HCEC 1CT (cell line): Measurements from ENCODE around the gene ITLN1.
"Not testable (repeated sequence)": the region's sequence is repeated elsewhere in the genome, so short reads cannot be mapped to it uniquely, and the experiment has no call there.

ENCODE experiments used
- DNase-seq: peaks from one replicate; pipeline ENCODE4 v3.0.0-alpha.2; 2017

Gene ITLN1

DNA sequence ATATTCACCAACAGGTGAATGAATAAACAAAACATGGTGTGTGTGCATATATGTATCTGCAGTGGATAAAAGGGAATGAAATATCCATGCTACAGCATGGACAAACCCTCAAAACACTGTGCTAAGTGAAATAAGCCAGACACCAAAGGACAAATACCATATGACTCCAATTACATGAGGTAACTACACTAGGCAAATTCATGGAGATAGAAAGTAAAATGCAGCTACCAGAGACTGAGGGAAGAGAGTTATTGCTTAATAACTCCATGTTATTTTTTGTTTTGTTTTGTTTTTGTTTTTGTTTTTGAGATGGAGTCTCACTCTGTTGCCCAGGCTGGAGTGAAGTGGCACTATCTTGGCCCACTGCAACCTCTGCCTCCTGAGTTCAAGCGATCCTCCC is 2.4 kb downstream of the ITLN1 start:
- DNase-seq, result no peak

DNA sequence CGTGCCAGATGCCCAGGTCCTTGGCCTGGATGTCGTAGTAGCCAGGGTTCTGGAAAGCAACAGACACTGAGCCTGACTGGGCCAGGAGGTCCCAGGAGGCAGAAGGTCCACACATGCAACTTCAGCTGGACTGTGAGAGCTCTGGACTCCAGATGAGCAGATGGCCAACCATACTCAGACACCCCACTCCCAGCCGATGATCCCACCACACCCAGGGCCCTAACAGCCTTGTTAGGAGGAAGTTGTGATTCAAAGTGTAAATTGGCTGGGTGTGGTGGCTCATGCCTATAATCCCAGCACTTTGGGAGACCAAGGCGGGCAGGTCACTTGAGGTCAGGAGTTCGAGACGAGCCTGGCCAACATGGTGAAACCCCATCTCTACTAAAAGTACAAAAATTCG is 3.7 kb downstream of the ITLN1 start:
- DNase-seq, result not testable (repeated sequence)

DNA sequence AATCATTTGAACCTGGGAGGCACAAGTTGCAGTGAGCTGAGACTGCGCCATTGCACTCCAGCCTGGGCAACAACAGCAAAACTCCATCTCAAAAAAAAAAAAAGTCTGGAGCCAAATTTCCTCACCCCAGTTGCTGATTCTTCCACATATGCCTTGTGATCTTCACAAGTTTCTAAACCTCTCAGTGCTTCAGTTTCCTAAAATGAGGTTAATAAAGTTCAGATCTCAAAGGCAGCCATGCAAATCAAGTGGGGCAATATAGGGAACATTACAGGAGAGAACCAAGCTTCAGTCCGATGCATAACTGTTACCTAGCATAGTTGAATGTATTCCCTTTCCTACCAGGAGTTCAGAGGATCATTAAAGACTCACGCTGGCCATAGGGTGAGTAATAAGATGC is 4.8 kb downstream of the ITLN1 start:
- DNase-seq, result no peak

DNA sequence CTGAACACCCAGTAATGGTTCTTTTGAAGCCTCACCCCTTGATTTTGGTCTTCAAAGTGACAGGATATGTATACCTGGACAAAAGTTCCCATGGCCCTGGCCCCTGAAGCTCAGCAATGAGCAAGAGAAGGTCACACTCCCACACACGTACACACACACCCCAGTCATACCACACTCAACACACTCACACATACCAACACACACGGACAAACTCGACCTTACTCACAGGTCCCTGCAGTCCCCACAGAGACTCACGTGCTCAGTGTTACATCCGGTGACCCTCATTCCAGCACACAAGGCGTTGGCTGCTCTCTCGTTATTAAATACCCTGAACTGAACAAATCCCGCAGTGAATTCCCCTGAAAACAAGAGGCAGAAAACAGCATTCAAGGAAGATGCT is 5.9 kb downstream of the ITLN1 start:
- DNase-seq, result no peak

DNA sequence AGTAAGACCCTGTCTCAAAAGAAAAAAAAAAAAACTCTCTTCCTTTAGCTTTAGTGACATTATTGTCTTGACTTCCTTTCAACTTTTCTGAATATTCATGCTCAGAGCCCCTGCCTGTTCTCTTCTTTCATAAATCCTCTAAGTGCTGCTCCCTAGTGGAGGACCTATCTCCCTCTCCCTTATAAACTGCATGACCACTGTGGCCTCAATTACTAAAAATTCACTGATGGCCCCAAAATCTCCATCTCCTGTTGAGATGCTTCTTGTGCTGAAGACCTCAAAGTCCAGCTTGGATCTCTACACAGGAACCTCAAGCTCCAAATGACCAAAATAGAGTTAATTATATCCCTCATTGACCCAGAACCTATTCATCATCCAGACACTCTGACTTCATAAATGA is 7.8 kb downstream of the ITLN1 start:
- no peak for DNase-seq

DNA sequence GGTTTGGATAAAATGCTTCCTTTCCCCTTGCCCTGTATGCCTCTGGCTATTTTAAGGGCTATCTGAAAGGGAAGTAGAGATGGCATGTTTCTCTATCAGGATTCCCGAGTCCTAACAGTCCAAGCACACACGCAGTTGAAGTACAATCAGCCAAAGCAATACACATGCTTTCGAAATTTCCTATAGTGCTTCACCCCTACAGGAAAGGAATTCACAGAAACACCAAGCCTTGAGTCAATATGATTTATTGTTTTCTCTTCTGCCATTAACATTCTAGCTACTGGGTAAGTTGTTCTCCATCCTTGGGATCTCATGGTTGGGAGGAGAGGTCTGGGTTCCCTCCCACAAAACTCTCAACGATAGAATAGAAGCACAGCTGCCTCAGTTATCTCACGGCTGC is 8.7 kb downstream of the ITLN1 start:
- DNase-seq, result no peak

DNA sequence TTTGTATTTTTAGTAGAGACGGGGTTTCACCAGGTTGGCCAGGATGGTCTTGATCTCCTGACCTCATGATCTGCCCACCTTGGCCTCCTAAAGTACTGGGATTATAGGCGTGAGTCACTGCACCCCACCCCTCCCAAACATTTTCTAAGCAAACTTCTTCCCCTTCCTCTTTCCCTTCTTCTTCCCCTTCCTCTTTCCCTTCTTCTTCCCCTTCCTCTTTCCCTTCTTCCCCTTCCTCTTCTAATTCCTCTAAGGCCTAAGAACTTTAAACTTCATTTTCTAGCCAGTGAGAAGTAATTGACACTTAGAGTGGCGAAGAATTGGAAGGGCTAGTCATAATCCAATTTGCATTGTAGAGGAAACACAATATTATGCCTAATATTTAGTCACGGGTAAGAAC is 9.4 kb downstream of the ITLN1 start:
- DNase-seq, result not testable (repeated sequence)

DNA sequence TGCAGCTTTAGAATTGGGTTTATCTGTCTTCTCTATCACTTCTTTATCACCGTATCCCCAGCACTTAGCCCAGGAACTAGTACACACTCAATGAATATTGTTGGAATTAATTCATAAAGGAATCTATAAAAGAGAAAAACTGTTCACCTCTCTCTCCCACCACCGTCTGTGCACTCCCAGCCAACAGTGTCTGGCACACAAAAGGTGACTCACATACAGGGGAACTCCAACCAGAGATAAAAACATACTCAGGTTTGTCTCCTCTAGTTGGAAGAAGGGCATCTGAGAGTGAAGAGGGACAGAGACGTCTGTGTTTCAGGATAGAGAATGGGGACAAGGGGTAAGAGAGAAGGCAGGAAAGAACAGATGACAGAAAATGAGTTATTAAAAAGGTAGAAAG is 10.0 kb downstream of the ITLN1 start:
- DNase-seq, result no peak

DNA sequence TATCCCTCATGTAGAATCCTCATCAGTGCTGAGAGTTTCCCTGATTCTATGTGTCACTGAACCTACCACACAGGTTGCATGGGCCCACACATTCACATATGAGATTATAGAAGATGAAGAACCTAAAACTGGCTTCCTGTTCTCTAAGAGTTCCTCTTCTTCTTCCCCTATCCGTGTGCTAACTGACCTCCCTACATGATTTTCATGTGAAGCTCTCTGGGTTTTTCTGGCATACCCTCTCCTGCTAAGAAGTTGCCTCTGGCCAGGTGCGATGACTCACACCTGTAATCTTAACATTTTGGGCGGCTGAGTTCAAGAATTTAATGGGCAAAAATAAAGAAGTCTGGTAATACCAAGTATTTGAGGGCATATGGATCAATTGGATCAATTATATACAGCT is 16.8 kb downstream of the ITLN1 start:
- no peak for DNase-seq

DNA sequence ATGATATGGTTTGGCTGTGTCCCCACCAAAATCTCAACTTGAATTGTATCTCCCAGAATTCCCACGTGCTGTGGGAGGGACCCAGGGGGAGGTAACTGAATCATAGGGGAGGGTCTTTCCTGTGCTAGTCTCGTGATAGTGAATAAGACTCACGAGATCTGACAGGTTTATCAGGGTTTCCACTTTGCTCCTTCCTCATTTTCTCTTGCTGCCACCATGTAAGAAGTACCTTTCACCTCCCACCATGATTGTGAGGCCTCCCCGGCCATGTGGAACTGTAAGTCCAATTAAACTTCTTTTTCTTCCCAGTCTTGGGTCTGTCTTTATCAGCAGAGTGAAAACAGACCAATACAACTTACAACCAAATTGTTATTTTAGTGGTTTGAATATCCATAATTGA is 17.3 kb downstream of the ITLN1 start:
- not testable (repeated sequence) for DNase-seq

DNA sequence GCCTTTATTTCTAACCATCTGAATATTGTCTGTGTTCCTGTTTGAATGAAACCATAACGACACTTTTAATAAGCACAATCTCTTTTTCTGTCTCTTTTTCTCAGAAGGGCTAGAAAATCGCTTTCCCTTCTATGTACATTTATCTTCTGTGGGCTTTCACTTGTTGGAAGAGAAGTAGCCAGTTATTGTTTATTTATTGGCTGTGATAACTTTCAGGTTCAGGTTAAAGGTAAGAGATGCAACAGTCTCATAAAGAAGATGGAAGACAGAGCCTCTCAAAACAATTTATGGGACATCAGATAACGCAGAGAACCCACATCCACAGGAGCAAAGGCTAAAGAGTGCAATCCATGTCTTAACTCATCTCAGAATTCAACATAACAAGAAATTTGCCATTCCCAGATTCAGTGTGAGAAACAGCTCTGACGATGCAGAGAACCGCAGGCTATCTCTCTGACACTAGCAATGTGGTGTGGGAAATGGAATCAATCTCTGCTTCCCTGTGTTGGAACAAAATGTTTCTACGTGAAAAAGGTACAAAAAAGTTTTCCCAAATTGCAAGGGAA is 18.2 kb downstream of the ITLN1 start:
- DNase-seq, result no peak

DNA sequence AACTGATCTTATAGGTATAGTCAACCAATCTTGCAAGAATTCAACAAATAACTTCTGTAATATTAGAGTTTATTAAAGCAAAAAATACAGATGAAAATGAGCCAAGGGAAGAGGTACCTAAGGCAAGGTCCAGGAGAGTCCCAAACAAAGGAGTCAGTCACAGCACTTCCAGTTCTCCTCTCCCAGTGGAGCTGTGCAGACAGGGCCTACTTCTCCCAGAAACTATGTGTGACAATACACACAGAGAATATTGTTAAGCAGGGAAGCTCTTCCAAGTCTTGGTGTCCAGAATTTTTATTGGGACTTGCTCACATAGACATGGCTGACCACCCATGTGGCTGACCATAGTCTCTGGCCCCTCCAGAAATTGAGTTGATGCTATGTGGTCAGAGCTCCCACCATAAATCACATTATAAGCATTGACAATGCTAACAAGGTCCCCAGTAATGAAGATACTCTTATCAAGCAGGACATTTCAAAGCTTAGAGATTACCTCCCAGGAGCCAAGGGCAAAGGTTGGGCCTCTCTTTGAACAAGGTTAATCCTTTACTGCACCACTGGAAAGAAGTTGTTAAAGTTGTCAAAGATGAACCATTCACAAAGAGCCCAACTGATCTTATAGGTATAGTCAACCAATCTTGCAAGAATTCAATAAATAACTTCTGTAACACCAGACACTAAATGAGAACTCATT is 18.8 kb downstream of the ITLN1 start:
- no peak for DNase-seq

DNA sequence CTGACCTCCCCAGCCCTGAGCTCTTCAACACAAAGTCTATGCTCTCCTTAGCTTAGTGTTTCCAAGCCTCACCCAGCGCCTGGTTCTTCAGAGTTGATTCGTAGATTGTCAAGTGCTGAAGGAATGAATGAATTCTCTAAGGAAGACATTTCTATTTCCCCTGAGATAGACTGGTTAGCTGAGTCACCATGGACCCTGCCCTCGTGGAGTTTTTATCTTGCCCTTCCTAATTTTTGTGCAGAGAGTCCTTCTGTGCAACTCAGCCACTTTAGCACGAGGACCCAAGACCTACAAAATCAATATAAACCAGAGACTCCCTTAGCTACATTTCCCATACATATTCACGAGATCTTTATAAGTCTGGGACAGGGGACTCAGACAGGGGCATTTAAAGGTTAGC is 19.6 kb downstream of the ITLN1 start:
- DNase-seq, result no peak

DNA sequence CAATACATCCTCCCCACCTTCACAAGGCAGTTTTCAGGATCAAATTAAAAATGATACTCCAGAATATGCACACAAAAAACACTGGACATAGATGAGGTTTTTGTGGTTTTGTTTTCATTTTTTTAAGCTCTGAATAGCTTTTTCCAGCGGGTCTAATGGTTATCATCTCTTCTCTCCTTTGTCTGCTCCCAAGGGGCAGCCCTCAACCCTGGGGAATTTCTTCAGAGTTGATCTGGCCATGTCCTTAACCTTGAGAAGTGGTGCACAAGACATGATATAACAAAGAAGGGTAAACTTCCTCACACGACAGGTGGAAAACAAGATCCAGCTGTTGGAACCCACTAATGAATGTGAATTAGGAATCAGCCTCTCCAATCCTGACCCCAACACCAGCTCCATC is 20.8 kb downstream of the ITLN1 start:
- no peak for DNase-seq

DNA sequence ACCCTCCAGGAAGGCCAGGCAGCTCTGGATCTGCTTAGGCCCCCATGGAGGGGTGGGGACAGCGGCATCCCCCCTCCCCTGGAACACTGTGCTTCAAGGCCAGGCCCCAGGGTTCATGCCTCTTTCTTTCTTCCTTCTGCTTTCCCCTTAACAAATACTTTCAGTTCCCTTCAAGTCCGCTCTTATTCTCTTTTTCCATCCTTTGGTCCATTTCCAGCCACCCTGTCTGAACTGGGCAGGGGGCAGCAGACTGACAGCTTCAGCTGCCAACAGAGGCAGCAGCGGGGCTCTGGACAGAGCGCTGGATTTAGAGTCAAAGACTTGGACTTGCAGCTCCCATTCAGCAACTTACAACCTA is 21.2 kb downstream of the ITLN1 start:
- no peak for DNase-seq

DNA sequence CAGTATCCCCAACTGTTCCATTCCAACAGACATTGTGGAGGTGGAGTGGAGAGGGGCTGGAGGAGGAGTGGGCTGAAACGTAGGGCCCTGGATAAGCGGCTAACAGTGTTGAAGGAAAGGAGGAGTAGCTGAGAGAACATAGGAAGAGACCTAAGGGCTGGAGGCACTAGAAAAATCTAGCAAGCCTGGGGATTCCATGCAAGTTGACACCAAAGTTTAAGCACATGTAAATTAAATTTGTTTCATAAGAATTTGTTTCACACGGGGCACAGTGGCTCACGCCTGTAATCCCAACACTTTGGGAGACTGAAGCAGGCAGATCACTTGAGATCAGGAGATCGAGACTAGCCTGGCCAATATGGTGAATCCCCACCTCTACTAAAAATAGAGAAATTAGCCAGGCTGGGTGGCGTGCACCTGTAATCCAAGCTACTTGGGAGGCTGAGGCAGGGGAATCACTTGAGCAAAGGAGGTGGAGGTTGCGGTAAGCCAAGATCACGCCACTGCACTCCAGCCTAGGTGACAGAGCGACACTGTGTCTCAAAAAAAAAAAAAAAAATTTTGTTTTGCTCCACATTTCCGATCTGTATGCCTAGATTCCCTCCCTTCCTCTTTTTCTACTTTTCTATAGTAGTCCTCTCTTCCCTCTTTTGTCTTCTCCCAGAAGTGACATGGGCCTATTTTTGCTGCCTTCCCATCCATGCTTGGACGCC is 21.8 kb downstream of the ITLN1 start:
- DNase-seq, result no peak

DNA sequence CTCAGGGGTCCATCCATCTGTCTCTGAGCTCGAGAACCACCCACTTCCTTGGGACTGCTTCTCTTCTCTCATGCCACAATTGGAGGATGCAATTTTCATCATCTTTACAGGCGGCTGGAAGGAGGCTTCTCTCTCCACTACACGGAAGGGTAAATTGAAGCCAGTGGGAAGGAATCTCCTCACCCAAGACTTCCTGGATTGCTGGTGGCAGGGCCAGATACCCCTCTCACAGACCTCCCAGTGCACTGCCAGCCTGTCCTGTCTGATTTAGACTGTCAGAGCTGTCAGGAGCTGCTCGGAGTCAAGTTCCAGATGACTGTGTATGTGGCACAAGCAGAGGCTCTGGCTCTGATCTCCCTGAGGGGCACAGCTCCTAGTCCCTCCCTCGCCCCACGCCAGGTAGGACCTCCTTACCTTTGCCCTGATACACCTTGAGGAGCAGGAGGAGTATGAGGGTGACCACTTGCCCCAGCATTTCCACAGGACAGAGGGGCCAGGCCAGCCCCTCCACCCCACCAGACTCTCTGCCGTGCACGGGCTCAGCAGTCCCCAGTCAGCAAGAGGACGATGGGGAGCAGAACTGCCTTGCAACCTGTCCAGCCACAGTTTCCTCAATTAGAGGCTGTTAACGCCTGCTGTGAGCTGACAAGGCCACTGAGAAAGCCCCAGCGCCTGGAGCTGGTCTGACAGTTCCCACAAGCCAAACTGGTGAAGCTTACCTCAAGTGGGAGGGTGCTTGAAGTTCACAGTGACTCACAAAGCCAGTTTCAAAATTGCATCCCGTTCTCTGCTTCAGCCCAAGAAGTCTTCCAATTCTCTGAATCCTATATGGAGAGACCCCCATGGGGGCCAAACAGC is 22.5 kb downstream of the ITLN1 start, which contains the start of gene CD244:
Gene CD244 (minus strand): TSS at position 685 of the 858 bp plus-strand sequence. CDS start 210 bp downstream, at position 475.
- peak; percentile 49 for DNase-seq

DNA sequence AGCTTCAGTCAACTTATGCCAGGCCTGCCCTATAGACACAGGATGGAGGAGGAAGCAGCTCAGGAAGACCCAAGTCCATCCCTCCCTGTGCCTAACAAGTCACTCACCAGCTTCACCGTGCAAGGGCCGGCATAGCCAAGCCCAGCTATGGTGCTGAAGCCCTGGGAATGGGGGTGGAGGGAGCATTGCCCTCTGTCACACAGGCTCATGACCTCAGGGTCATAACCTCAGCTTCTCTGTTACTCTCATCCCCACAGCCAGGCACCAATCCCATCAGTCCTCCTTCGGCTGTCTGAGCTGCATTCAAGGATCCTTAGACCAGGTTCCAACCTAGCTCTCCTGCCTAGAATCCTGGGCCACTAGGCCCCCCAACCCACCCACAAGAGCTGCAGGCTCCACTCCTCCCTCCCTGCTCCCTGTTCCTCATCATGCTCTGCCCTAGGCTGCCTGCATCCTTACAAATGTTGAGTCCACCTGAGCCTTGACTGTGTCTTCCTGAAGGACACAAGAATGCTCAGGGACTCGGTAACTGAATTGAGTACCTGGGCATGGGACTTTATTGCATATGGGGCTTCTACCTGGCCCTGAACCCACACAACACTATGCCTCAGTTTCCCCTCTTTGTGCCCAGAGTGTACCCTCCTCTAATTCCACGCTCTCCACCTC is 24.0 kb downstream of the ITLN1 start:
- DNase-seq, result no peak

DNA sequence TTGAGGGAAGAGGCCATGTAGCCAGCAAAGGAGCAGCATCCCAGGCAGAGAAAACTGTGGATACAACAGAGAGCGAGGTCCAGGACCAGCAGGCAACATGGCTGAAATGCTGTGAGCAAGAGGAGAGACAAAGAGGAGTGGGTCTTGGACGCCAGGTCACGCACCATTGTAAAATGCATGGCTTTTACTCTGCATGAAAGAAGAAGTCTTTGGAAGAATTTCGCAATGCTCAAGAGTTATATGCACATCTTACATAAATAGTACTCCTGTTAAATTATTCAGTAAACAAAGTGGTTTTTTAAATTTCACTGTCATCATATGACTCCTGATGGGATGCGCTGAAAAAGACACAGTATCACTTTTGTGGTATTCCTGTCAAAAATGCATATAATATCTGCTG is 25.8 kb downstream of the ITLN1 start:
- no peak for DNase-seq

DNA sequence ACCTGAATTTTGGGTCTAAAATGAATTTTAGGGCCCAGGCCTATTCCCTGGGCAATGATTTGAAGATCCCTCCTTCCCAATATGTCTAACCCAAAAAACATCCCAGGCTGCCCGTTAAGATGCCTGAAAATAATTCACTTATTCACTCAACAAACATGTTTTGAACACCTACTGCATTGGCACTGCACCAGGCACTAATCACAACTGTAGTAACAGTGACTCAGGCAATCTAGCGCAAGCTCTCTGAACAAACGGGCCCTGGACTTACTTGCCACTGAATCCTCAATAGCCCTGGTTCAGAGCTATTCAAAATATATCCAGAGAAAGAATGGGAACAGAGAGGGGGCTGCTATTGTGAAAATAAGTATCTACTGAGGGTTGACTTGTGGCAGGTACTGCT is 26.5 kb downstream of the ITLN1 start:
- no peak for DNase-seq

DNA sequence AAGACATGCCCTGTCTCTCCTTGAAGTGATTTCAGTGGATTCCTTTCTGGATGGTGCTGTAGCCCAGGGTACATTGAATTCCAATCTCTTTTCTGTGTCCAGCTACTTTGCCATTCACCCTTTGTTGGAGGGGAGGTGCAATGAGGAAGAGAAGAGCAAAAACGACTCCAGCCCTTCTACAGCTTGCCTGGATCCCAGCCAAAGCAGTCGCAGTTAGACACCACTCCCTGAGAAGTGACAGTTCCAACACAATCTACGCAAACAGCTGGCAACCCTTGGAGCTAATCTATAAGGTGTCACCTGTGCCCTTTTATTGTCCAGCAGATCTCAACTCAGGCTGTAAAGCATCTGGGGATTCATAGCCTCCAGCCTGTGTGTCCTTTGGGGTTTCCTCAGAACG is 26.9 kb downstream of the ITLN1 start:
- DNase-seq, result no peak

DNA sequence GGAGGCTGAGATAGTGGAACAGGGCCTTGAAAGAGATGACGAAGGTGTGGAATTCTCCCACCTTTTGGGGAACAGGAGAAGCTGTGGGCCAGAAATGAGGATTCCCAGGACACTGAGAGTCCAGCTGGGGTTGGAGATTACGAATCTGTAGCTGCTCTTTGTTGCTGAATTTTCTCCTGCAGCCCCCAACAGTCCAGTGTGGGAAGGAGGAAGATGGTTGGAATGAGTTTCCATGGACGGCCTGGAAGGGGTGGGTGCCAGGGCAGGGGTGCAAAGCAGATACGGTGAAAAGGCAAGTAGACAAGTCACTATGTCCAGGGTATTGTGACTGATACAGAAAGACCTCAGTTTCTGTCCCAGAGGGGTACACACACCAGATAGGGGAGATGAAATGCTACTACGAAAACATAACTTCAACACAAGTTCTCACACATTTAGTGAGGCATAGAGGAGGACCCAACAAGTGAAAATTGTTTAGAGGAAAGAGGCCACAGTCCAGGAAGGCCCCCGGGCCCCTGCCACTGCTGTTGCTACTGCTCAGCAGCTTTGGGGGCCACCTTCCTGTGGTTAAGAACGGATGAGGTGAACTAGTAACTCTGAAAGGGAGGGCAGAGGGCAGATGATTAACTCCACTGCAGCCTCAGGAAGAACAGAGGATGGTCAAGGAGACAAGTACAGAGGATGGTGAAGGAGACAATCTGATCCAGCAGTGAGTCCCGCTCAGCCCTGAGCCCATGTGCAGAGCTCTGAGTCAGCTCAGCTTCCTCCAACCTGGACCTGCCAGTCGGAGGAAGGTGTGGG is 29.6 kb downstream of the ITLN1 start:
- DNase-seq, result no peak
